GM23248 (cell line): ENCODE data around the gene UBE3B.

Source experiments
- EZH2 ChIP-seq: fragments of 200-600 bp; sonication (generic); IDR thresholded peaks from 2 replicates; pipeline ENCODE4 v1.6.1; 2018; ENCODE audit warnings: antibody characterized with exemption, mild to moderate bottlenecking; ENCODE audit not compliant: insufficient read depth, poor library complexity, severe bottlenecking
- EZH2phosphoT487 ChIP-seq: fragments of 200-600 bp; sonication (generic); IDR thresholded peaks from 2 replicates; pipeline ENCODE4 v1.6.1; 2018; ENCODE audit warnings: antibody characterized with exemption, moderate library complexity, mild to moderate bottlenecking, low read depth; ENCODE audit not compliant: insufficient read depth

DNA sequence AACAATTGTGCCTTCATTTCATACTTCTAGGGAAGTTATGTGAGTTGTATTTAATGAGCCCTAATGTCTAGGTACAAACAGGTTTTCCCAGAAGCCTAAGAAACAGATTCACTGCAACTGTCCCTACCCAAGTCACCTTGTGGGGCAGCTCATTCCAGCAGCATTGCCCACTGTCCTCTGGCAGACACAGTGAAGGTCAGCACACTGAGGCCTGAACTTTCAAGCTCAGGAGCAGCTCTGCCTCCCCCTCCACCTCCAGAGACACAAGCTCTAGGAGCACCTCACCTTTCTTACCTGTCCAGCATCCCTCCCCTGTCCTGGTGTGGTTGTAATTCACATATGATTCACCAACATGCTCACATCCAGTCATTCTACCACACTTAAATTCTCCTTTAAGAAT, 15.7 kb downstream of the UBE3B start:
- TF ChIP-seq EZH2 (no peak), EZH2phosphoT487 (no peak)
